ENCODE measurements around the gene SSBP3.

SSBP3 gene

DNA sequence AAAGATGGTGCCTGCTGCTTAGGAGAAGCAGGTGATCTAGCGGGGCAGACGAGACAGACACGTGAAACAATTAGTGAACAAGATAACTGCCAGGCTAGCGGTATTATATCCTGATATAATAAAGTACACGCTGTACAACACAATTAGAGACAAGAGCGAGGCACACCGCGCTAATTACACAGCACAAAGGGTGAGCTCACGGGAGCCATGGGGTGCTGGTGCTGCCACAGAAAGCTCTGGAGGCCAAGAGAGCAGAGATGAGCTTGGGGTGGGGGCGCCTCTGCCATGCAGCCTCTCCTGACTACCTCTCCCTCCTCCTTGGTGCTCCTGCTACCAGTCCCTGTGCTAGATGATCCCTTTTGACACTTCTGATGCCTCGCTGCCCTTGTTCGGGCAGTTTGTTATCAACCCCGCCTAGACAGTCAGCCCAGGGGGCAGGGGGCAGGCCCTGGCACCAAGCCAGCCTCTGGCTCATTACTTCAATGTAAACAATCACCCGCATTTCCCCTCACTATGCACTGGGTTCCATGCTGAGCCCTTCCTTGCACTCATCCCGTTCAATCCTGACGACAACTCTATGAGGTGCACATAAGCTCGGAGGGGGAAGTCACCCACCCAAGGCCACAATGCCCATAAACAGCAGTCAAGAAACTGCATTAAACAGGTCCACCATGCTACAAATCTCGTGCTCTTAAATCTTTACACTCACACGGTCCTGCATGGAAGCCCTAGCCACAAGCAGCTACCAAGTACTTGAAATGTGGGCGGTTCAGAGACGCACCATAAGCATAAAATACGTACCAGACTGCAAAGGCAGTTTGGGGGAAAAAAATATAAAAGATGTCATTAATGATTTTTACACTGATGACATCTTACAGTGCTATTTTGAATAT is 103.0 kb downstream of the SSBP3 start:
- Histone ChIP-seq H3K79me2 (ENCODE audit: insufficient read depth, low read length) (peaks cover 99% of the 10 kb centered on the region), H3K4me3 (ENCODE audit: low read depth in 1 of 2, low read length in 2 of 2) (no peak overlapping the region), H3K27ac (ENCODE audit: low read length) (no peak overlapping the region), H3K9ac (ENCODE audit: low read depth, low read length) (no peak overlapping the region), H3K36me3 (ENCODE audit: insufficient read depth, low read length) (peaks cover 8% of the 10 kb centered on the region; the same call in 1 of the 2 replicates), H3K4me1 (ENCODE audit: insufficient read depth, low read length) (no peaks in the 10 kb centered on the region), H4K20me1 (ENCODE audit: insufficient read depth, low read length) (peaks cover 80% of the 10 kb centered on the region), H2AFZ (ENCODE audit: low read depth, low read length) (no peak overlapping the region), H3K4me2 (ENCODE audit: insufficient read depth, low read length) (no peak overlapping the region), H3K9me3 (ENCODE audit: insufficient read depth, low read length, severe bottlenecking) (no peaks in the 10 kb centered on the region), H3K27me3 (ENCODE audit: insufficient read depth, low read length, poor library complexity) (no peaks in the 10 kb centered on the region)
- no peak for DNase-seq
- ATAC-seq (ENCODE audit: insufficient read depth, low read depth), result no peak
- TF ChIP-seq CTCF (IDR thresholded peaks at IDR 0.05; ENCODE audit: borderline replicate concordance, extremely low read depth, low read length, poor library complexity, severe bottlenecking) (no peak), EZH2 (IDR thresholded peaks at IDR 0.05; ENCODE audit: borderline replicate concordance, low read depth, low read length, severe bottlenecking) (no peak)

DNA sequence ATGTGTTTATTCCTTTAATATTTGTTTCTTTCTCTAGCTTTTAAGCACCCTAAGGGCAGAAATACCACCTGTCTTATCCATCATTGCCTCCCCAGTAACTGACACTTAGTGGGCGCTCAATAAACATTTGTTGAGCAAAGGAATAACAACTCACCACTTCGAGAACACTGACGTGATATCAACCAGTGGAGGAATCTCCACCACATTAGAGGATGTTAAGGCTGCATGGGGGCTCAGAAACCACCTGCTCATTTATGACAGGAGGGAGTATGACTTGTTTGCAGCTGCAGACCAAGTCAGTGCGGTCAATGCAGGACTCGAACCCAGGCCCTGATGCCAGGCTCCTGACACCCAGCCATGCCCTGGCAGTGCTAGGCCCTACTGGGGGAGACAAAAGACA is 103.6 kb downstream of the SSBP3 start:
- no peak overlapping the region for H2AFZ ChIP-seq (ENCODE audit: low read depth, low read length)
- no peak overlapping the region for H3K4me2 ChIP-seq (ENCODE audit: insufficient read depth, low read length)
- no peaks in the 10 kb centered on the region for H3K27me3 ChIP-seq (ENCODE audit: insufficient read depth, low read length, poor library complexity)
- H3K9ac ChIP-seq (ENCODE audit: low read depth, low read length), result no peak overlapping the region
- no peak for ATAC-seq (ENCODE audit: insufficient read depth, low read depth)
- peaks cover 100% of the 10 kb centered on the region for H3K79me2 ChIP-seq (ENCODE audit: insufficient read depth, low read length)
- peaks cover 86% of the 10 kb centered on the region for H4K20me1 ChIP-seq (ENCODE audit: insufficient read depth, low read length)
- TF ChIP-seq CTCF (IDR thresholded peaks at IDR 0.05; ENCODE audit: borderline replicate concordance, extremely low read depth, low read length, poor library complexity, severe bottlenecking) (no peak), EZH2 (IDR thresholded peaks at IDR 0.05; ENCODE audit: borderline replicate concordance, low read depth, low read length, severe bottlenecking) (no peak)
- H3K9me3 ChIP-seq (ENCODE audit: insufficient read depth, low read length, severe bottlenecking), result no peaks in the 10 kb centered on the region
- peaks cover 8% of the 10 kb centered on the region; the same call in 1 of the 2 replicates for H3K36me3 ChIP-seq (ENCODE audit: insufficient read depth, low read length)
- H3K27ac ChIP-seq (ENCODE audit: low read length), result no peak overlapping the region
- DNase-seq, result no peak
- no peaks in the 10 kb centered on the region for H3K4me1 ChIP-seq (ENCODE audit: insufficient read depth, low read length)
- no peak overlapping the region for H3K4me3 ChIP-seq (ENCODE audit: low read depth in 1 of 2, low read length in 2 of 2)

- Histone ChIP-seq H2AFZ (ENCODE audit: low read depth, low read length) (no peak overlapping the region), H3K27ac (ENCODE audit: low read length) (no peak overlapping the region), H3K4me1 (ENCODE audit: insufficient read depth, low read length) (no peaks in the 10 kb centered on the region), H3K9ac (ENCODE audit: low read depth, low read length) (no peak overlapping the region), H3K9me3 (ENCODE audit: insufficient read depth, low read length, severe bottlenecking) (no peaks in the 10 kb centered on the region), H3K4me2 (ENCODE audit: insufficient read depth, low read length) (no peak overlapping the region), H3K4me3 (ENCODE audit: low read depth in 1 of 2, low read length in 2 of 2) (no peak overlapping the region), H3K36me3 (ENCODE audit: insufficient read depth, low read length) (peaks cover 8% of the 10 kb centered on the region; the same call in 1 of the 2 replicates), H4K20me1 (ENCODE audit: insufficient read depth, low read length) (peaks cover 85% of the 10 kb centered on the region), H3K27me3 (ENCODE audit: insufficient read depth, low read length, poor library complexity) (no peaks in the 10 kb centered on the region), H3K79me2 (ENCODE audit: insufficient read depth, low read length) (peaks cover 99% of the 10 kb centered on the region)
- DNase-seq (no peak), ATAC-seq (ENCODE audit: insufficient read depth, low read depth) (no peak)
- TF ChIP-seq EZH2 (IDR thresholded peaks at IDR 0.05; ENCODE audit: borderline replicate concordance, low read depth, low read length, severe bottlenecking) (no peak), CTCF (IDR thresholded peaks at IDR 0.05; ENCODE audit: borderline replicate concordance, extremely low read depth, low read length, poor library complexity, severe bottlenecking) (no peak)
Observed at GRCh38 chr1:54301497-54301896, 104.7 kb downstream of the SSBP3 start.

Measured in DND-41 (cell line).